Measurements from ENCODE around the gene DIAPH2. TPM values are rescaled to one million over a fixed set of nuclear protein-coding genes. Genes with fewer than 3 reads are reported as not detected.

The DIAPH2 gene
- total RNA-seq, 1 donor from 2014 or later, result 18.9 TPM

- TF ChIP-seq CTCF (conservative IDR thresholded peaks at IDR 0.05), result no peak
Observed at GRCh38 chrX:97609938-97610337, 925.3 kb downstream of the DIAPH2 start.

GRCh38 chrX:97616883-97617530 lies 932.4 kb downstream of the DIAPH2 start:
- Mint-ChIP-seq H3K27ac (peak overlapping the region; percentile 85), H3K9me3 (peaks cover 8% of the 10 kb centered on the region), H3K27me3 (no peaks in the 10 kb centered on the region), H3K4me1 (ENCODE audit: unreplicated experiment) (peaks cover 4% of the 10 kb centered on the region), H3K36me3 (peaks cover 9% of the 10 kb centered on the region), H3K4me3 (peak overlapping the region; percentile 79)
- no peak for TF ChIP-seq CTCF (conservative IDR thresholded peaks at IDR 0.05)
- DNase-seq (ENCODE audit: extremely low spot score, unreplicated experiment), result no peak

More at GRCh38 chrX:97609938-97610337, 925.3 kb downstream of the DIAPH2 start:
- Mint-ChIP-seq H3K27ac (no peak overlapping the region), H3K9me3 (peaks cover 14% of the 10 kb centered on the region), H3K36me3 (peaks cover 13% of the 10 kb centered on the region), H3K4me1 (ENCODE audit: unreplicated experiment) (peaks cover 5% of the 10 kb centered on the region), H3K4me3 (no peak overlapping the region), H3K27me3 (no peaks in the 10 kb centered on the region)
- no peak for DNase-seq (ENCODE audit: extremely low spot score, unreplicated experiment)

GRCh38 chrX:97619499-97619898 lies 934.9 kb downstream of the DIAPH2 start:
- Mint-ChIP-seq H3K36me3 (peaks cover 4% of the 10 kb centered on the region), H3K4me1 (ENCODE audit: unreplicated experiment) (peaks cover 4% of the 10 kb centered on the region), H3K27me3 (no peaks in the 10 kb centered on the region), H3K27ac (no peak overlapping the region), H3K4me3 (no peak overlapping the region), H3K9me3 (peaks cover 4% of the 10 kb centered on the region)
- no peak for TF ChIP-seq CTCF (conservative IDR thresholded peaks at IDR 0.05)
- DNase-seq (ENCODE audit: extremely low spot score, unreplicated experiment), result no peak

GRCh38 chrX:97622111-97622510 lies 937.5 kb downstream of the DIAPH2 start:
- Mint-ChIP-seq H3K27me3 (no peaks in the 10 kb centered on the region), H3K4me1 (ENCODE audit: unreplicated experiment) (peaks cover 4% of the 10 kb centered on the region), H3K4me3 (no peak overlapping the region), H3K27ac (no peak overlapping the region), H3K9me3 (peaks cover 8% of the 10 kb centered on the region), H3K36me3 (no peaks in the 10 kb centered on the region)
- DNase-seq (ENCODE audit: extremely low spot score, unreplicated experiment), result no peak
- TF ChIP-seq CTCF (conservative IDR thresholded peaks at IDR 0.05), result no peak

- Mint-ChIP-seq H3K27ac (no peak overlapping the region), H3K4me3 (no peak overlapping the region), H3K4me1 (ENCODE audit: unreplicated experiment) (peaks cover 14% of the 10 kb centered on the region), H3K9me3 (peaks cover 4% of the 10 kb centered on the region), H3K36me3 (no peaks in the 10 kb centered on the region), H3K27me3 (no peaks in the 10 kb centered on the region)
- TF ChIP-seq CTCF (conservative IDR thresholded peaks at IDR 0.05), result no peak
- no peak for DNase-seq (ENCODE audit: extremely low spot score, unreplicated experiment)
Observed at GRCh38 chrX:97628326-97628725, 943.7 kb downstream of the DIAPH2 start.

All from type B pancreatic cell (in vitro differentiated cells).